Muscle of back (tissue), 13 donors: ENCODE measurements around the gene ERLIN1. TPM values are rescaled to one million over a fixed set of nuclear protein-coding genes. Genes with fewer than 3 reads are reported as not detected.

Experiments
- DNase-seq, 3 donors: peaks; one replicate each; pipeline versions ENCODE4 v3.0.0 to v3.0.0-alpha.2; 2013
- long read RNA-seq, 9 donors: transcript quantifications; one replicate each; lab custom pipeline, GENCODE V29; 2026
- polyA plus RNA-seq, 10 donors: library from polyadenylated mRNA; unstranded; fragments of 120-200 nt; gene quantifications; one replicate each; pipeline ENCODE4 v1.2.1, GENCODE V29; 2013; ENCODE audit not compliant: insufficient read length in 10 of 10

The ERLIN1 gene
- 10 to 100 TPM; 34.1 to 49.9 (median 37.7) TPM for polyA plus RNA-seq
- long read RNA-seq, donor 1, partial matches to known transcripts: 6 of 6 reads
- long read RNA-seq, donor 1, other reads (novel, unspliced or antisense): 0 of 6 reads
- long read RNA-seq, donor 2, partial matches to known transcripts: 0 of 2 reads
- long read RNA-seq, donor 2, other reads (novel, unspliced or antisense): 0 of 2 reads
- long read RNA-seq, donor 3: 0 reads
- long read RNA-seq, donor 4, full-length matches to known transcripts: 6 of 6 reads
- long read RNA-seq, donor 4, partial matches to known transcripts: 0 of 6 reads
- long read RNA-seq, donor 4, other reads (novel, unspliced or antisense): 0 of 6 reads
- long read RNA-seq, donor 5, partial matches to known transcripts: 0 of 4 reads
- long read RNA-seq, donor 5, other reads (novel, unspliced or antisense): 0 of 4 reads
- long read RNA-seq, donor 6, transcript ERLIN1-202 (12 exons, 1,453 nt): major isoform, 5 of 5 reads
- long read RNA-seq, donor 6, partial matches to known transcripts: 0 of 5 reads
- long read RNA-seq, donor 6, other reads (novel, unspliced or antisense): 0 of 5 reads
- long read RNA-seq, donor 7, transcript ERLIN1-202 (12 exons, 1,453 nt): major isoform, 8 of 8 reads
- long read RNA-seq, donor 7, partial matches to known transcripts: 0 of 8 reads
- long read RNA-seq, donor 7, other reads (novel, unspliced or antisense): 0 of 8 reads
- long read RNA-seq, donor 8, full-length matches to known transcripts: 10 of 10 reads
- long read RNA-seq, donor 8, partial matches to known transcripts: 0 of 10 reads
- long read RNA-seq, donor 8, other reads (novel, unspliced or antisense): 0 of 10 reads
- long read RNA-seq, donor 9, partial matches to known transcripts: 0 of 1 reads
- long read RNA-seq, donor 9, other reads (novel, unspliced or antisense): 0 of 1 reads

DNA sequence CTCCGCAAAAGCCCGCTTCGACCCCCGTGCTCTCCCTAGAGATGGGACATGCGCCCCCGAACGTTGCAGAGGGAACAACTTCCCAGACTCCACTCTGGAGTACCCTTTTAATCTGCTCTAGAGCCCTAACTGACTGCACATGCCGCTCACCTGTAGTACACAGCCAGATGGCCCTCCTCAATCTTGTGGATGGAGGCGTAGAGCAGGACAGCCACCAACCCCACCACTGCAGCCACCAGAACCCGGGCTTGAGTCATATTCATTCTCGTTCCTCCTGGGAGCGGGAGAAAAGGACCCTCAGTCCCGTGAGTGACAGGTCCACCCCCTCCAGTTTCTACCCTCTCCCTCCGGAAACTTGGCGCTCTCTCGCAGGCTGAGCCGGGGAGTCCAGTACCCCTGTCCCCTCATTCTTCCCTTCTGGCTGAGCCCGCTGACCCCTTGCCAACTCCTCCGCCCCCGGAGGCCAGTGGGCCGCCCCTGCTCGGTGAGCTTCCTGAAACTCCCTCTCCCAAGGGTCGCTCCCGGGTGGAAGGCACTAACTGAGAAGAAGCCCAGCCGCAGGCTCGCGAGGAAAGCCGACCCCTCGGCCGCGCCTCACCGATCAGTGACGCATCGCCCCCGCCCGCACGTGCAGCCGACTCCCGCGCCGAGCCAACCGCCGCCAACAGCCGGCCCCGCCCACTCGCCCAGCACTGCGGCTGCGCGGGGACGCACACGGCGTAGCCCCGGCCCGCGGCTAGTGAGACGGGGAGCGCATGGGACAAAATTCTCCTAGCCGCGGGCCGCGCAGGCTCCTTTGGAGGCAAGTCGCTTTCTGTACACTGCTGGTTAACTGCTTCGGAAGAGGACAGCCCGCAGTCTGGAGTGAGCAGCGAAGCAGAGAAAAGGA lies at the start of gene ERLIN1:
Gene ERLIN1 (minus strand): TSS at position 666 of the 889 bp plus-strand sequence. CDS start 403 bp downstream, at position 263.
- DNase-seq: peak; percentile 95 to 98 (median 96)

DNA sequence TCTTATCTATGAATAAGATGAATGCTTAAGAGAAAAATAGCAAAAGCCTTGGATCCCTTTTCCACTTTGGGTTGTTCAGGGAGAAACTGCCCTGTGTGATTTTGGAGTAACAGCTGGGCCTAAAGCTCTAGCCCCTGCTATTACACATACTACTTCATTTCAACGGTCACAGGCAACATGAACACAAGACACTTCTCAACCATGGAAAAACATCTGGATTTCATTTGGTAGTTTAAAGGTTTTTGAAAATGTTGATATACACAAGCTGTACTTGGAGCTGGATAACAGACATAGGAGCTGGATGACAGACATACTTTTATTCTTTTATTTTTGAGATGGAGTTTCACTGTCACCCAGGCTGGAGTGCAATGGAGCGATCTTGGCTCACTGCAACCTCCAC lies 46.3 kb upstream of the ERLIN1 start:
- peak in 2 of 3 donors; percentile 4 to 13 for DNase-seq

DNA sequence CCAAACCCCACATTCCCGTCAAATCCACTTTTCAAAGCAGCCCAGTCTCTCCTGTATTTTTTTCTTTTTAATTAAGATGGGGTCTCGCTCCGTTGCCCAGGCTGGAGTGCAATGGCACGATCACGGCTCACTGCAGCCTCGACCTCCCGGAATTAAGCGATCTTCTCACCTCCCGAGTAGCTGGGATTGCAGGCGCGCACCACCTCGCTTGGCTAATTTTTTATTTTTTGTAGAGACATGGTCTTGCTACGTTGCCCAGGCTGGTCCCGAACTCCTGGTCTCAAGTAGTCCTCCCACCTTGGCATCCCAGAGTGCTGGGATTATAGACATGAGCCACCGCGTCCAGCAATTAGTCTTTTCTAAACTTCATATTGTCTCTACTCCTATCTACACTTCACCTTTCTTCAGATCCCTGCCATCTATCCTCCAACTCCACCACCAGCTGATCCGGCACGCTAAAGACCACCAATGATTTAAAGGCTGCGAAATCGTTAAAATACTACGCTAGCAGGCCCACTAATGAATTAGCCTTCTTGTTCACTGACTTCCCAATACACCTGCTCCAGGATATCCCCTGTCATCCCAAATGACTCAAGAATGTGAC lies 44.1 kb upstream of the ERLIN1 start:
- DNase-seq: peak in 1 of 3 donors; percentile 3

DNA sequence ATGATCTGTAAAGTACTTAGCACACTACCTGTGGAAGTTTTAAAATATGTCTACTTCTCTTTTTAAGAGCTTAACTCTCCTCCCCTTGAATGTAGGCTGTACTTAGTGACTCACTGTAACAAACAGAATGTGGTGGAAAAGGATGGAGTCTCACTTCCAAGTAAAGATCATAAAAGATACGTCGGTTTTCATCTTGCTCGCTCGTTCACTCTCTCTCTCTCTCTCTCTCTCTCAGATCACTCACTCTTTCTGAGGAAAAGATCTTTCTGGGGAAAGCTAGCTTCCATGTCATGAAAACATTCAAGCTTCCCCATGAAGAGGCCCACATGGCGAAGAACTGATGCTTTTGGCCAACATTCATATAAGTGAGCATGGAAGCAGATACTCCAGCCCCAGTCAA lies 38.0 kb upstream of the ERLIN1 start:
- no peak for DNase-seq

DNA sequence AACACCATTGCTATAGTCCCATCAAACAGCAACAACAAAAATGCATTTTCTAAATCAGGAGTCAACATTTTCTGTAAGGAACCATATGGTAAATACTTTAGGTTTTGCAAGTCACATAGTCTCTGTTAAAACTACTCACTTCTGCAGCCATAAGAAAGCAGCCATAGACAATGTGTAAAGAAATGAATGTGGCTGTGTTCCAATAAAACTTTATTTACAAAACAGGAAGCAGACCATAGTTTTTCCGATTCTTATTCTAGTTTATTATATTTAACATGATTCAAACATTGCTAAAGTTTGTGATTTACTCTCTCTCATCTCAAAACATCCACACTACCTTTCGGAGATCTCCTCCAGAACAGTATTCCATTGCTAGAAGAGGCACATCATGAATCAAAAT lies 36.7 kb upstream of the ERLIN1 start:
- DNase-seq: no peak

DNA sequence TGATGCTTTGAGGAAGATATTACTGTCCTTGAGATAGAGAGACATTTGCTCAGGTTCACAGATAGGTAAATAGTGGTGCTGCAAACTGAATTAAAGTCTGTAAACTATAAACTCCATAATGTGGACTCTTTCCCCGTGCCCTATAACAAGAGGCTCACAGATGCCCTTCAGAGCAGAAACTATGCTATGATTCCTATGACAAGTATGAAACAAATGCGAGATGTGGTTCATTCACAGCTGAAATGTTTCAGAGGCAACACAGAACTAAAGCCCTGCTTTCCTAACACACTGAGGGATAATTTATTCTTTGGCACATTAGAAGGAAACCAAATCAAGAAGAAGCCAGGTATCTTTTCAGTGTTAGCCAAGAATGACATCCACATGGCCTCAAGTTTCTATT lies 30.2 kb upstream of the ERLIN1 start:
- no peak for DNase-seq

DNA sequence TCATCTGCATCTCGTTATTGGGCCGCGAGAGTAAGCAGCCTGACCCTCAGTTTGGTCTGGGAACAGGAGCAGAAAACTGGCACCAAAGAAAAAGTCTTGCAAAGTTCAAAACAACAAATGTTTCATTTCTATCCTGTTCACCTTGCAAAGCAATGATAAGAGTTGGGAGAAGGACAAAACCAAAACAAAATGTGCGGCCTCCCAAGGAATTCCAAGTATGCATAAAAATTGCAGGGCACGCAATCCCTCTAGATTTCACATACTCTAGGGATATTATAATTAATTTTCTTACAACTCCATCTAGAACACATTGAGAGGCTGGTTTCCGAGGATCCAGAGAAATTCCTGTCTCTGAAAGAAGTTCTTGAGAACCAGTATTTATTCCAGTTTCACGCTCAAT lies 23.5 kb upstream of the ERLIN1 start:
- DNase-seq: no peak

DNA sequence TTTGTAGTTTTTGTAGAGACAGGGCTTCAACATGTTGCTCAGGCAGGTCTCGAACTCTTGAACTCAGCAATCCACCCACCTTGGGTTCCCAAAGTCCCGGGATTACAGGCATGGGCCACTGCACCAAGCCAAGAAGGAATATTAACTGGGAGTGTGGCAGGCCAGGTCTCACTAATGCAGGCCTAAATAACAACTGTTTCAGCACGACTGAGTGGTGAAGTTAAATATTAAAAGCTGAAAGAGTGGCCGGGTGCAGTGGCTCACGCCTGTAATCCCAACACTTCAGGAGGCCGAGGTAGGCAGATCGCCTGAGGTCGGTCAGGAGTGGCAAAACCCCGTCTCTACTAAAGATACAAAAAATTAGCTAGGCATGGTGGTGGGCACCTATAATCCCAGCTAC lies 22.4 kb upstream of the ERLIN1 start:
- DNase-seq: no peak

DNA sequence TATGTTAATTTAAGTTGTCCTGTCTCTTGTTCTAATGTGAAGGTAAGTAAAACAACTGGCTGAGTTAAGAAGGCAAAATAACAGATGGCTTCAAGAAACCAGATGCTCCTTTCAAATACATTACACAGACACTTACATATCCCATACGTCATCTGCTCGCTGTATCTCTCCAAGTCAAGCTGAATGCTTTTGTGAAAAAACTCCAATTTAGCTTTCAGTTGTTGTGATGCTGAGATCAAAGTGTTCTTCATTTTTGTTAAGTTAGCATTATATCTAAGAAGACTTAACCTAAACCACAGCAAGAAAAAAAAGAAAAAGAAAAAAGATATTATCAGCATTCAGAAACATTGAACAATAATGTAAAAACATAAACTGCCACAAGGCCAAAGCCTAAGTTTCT lies 18.5 kb upstream of the ERLIN1 start:
- DNase-seq: no peak

DNA sequence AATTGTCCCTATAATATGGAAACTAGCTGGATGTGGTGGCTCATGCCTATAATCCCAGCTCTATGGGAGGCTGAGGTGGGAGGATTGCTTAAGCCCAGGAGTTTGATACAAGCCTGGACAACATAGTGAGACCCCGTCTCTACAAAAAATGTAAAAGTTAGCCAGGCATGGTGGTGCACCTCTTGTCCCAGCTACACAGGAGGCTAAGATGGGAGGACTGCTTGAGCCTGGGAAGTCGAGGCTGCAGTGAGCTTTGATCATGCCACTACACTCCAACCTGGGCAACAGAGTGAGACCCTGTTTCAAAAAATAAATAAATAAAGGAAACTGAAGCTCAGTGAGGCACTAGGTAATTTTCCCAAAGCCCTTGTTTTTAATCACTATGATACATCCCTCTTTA lies 15.7 kb upstream of the ERLIN1 start:
- DNase-seq: no peak

DNA sequence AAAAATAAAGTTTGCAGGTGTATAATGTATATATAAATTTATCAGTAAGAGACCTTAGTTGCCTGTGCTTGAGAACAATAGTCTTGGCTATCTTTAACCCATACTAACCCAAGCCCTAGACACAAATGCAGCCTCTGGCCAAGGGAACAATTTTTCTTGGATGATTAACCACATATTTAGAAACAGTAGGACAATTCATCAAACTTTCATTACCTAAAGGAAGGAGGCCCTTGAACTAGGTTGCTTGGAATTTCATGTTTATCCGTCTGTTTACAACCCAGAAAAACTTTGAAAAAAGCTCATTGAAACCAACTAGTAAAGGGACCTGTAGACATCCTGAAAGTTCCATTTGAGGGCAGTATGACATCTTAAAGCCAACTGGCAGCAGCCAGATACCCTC lies 8.9 kb upstream of the ERLIN1 start:
- no peak for DNase-seq

DNA sequence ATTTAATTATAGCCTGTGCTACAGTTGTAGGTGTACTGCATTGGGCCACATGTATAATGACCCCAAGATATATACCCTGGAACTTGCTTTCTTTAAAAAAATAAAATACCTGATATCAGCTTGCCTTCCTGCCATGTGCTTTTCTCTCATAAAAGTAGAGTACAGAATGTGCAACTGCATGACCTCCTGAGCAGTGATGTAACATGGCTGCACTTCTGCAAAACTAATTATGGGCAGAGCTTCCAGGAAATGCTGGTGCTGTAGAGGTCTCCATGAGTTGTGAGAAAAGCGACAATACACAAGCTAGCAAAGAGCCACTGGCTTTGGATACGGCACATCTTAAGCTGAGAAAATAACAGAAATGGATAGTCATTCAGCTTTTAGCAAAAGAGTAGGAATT lies 6.5 kb upstream of the ERLIN1 start:
- DNase-seq: peak in 2 of 3 donors; percentile 44 to 52

DNA sequence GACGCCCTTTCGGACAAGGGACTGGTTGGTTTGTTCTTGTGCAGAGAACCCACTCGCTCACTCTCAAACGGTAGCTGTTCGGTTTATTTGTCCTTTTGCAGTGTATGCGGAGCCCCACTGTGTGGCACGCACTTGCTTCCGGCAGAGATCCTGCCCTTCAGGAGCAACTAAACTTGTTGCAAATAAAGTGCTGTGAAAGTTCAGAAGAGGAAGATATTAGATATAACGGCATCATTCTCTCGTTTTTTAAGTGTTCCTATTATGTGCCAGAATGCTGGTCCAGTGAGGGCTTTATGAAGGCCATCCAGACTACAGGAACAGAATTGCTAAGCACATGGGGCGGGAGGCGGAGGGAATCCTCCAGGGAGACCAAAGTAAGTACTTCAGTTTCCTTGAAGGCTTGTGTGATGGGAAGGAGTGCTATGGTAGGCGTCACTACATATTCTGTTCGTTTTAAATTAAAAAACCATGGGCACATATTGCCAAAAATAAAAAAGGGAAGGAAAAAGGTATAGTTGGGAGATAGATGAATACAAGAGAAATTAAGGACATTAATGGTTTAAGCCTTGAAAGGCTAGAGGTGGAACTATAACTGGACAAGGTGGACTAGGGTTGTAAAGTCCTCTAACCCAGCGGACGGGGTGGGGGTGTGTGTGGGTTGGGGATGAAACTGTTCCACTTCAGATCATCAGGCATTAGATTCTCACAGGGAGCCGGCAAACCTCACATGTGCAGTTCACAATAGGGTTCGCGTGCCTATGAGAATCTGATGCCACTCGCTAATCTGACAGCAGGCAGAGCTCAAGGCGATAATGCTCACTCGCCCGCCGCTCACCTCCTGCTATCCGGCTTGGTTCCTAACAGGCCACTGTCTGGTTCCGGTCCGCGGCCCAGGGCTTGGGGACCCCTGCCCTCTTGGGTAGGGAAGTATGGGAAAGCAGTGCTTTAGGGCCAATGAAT lies 704 bp upstream of the ERLIN1 start:
- peak in 2 of 3 donors; percentile 7 to 21 for DNase-seq

DNA sequence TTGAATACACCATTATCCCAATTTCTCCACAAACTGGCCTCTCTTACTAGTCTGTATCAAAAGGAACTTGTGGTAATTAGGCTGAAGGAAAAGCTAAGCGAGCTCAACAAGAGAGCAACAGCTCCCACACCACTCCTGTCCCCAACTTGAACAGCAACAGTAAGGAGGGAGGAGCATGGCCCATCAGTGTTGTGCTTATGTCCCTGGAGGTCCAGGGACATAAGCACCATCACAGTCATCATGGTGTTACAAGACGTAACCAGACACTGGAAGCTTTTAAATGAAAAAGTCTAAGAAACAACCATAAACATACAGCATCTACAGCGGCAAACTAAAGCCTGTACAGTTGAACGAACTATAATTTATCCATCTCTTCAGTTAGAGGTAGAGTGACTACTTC lies 989 bp downstream of the ERLIN1 start:
- DNase-seq: peak in 2 of 3 donors; percentile 24 to 60

DNA sequence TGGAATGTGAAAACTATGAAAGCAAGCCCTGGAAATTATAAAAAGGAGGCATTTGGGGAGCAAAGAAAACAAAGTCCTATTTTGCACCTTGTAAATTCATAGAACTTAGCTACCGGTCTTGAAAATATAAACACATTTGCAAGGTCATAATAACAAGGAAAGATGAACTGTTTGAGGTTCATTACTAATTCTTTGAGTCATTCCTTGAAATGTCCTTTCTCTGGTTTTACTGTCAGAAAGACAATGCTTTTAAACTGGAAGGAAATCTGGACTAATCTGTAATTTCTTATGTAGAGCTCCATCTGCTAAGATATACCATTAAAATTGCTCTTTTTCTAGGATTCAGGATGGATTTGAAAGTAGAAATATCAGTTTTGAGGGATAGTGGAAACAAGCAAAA lies 1.4 kb downstream of the ERLIN1 start:
- no peak for DNase-seq

DNA sequence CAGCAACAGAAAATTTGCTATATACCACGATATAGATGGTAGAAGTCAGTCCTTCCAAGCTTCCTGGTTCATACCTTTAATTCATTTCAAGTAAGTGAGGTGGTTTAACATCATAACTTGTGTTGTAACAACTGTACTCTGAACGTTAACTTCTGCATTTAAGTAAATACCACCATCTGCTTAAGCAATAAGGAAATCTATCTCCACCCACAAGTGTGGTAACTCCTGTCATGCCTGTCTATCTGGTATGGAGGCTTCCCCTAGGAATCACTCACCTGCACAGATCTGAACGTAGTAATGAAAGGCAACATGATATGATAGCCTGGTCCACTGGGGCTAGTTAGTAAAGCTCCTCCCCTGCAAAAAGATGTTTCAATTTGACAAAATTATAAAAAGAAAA lies 2.3 kb downstream of the ERLIN1 start:
- no peak for DNase-seq

DNA sequence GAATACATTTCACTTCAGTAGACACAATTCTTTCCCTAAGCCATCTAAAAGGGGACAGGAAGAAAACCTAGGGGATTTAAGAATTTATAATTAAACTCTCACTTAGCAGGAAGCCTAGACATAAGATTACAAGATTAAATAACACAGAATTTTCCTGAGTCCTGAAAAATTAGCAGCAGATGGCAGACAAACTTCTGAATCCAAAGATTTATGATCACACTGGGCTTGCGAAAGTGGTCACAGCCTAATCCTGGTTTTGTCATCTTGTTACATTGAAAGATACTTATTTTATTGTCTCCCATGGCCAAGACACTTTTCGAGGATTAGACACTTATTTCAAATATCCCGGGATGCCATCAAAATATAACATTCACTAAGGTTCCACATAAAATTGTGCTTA lies 2.9 kb downstream of the ERLIN1 start:
- DNase-seq: no peak

DNA sequence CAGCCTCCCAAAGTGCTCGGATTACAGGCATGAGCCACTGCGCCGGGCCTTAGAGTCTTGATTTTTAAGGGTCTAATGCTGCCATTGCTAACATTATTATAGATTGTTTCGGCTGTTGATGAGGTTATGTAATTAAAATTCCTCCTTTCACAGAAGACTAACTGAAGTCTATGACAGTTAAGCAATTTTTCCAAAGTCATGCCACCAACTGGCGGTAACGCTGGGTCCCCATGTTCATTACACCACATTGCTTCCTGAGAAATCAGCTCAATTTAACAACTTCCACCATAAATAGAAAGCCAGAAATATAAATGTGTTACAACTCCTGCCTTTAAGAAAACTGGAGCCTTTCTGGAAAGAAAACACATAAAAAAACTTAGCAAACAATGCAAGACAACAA lies 3.5 kb downstream of the ERLIN1 start:
- DNase-seq: no peak

DNA sequence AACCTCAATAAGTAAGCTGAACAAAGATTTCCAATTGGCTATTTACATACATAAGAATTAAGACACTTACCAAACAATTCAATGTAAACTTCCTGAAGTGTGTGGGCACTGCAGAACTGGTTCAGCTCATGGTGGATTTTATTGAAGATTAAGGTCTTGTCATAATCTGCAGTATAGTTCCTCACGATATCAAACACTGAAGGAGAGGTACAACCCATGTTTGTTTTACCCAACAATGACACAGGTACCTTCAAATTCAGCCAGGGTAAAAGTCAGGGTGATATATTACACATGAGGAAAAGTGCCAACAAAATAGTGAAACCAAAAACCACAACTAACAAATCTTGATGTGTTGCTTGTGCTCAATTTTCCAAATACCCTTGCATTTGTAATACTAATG lies 10.0 kb downstream of the ERLIN1 start:
- DNase-seq: no peak
